ENCODE results near the gene DNAJB6.
"Not testable (repeated sequence)": the region's sequence is repeated elsewhere in the genome, so short reads cannot be mapped to it uniquely, and the experiment has no call there.

Gene DNAJB6

GRCh38 chr7:157329447-157329846, 7.4 kb upstream of the DNAJB6 start:
- DNase-seq = no peak

- not testable (repeated sequence) for DNase-seq
These were observed 6.2 kb upstream of the DNAJB6 start for GRCh38 chr7:157330567-157330966.

GRCh38 chr7:157331049-157331448, 5.8 kb upstream of the DNAJB6 start:
- not testable (repeated sequence) for DNase-seq

- no peak for DNase-seq
These were observed 1.6 kb upstream of the DNAJB6 start for GRCh38 chr7:157335236-157335635.

- DNase-seq = no peak
These were observed 817 bp upstream of the DNAJB6 start for GRCh38 chr7:157335991-157336382.

GRCh38 chr7:157337316-157338149, 729 bp downstream of the DNAJB6 start:
- DNase-seq = peak; percentile 77

GRCh38 chr7:157339777-157340677, 3.2 kb downstream of the DNAJB6 start:
- peak; percentile 67 for DNase-seq

GRCh38 chr7:157347217-157347904, 10.6 kb downstream of the DNAJB6 start:
- no peak for DNase-seq

- no peak for DNase-seq
These were observed 11.7 kb downstream of the DNAJB6 start for GRCh38 chr7:157348548-157348947.

GRCh38 chr7:157352516-157352915, 15.7 kb downstream of the DNAJB6 start:
- no peak for DNase-seq

GRCh38 chr7:157355784-157356511, 19.1 kb downstream of the DNAJB6 start:
- no peak for DNase-seq

GRCh38 chr7:157357129-157358040, 20.6 kb downstream of the DNAJB6 start:
- no peak for DNase-seq

- no peak for DNase-seq
These were observed 21.4 kb downstream of the DNAJB6 start for GRCh38 chr7:157358041-157358752.

- no peak for DNase-seq
These were observed 21.9 kb downstream of the DNAJB6 start for GRCh38 chr7:157358753-157359096.

- no peak for DNase-seq
These were observed 22.8 kb downstream of the DNAJB6 start for GRCh38 chr7:157359581-157359980.

- DNase-seq = no peak
These were observed 23.8 kb downstream of the DNAJB6 start for GRCh38 chr7:157360483-157361025.

- DNase-seq = no peak
These were observed 24.7 kb downstream of the DNAJB6 start for GRCh38 chr7:157361537-157361936.

GRCh38 chr7:157362729-157363128, 25.9 kb downstream of the DNAJB6 start:
- no peak for DNase-seq

GRCh38 chr7:157366722-157367121, 29.9 kb downstream of the DNAJB6 start:
- no peak for DNase-seq

GRCh38 chr7:157368955-157369354, 32.2 kb downstream of the DNAJB6 start:
- no peak for DNase-seq
